ENCODE results near the gene PELI1.

GRCh38 chr2:64086347-64087082 is 57.7 kb downstream of the PELI1 start:
- no peak for TF ChIP-seq CTCF (IDR thresholded peaks at IDR 0.05)
- TF ChIP-seq SP1 (CRISPR knock-in tag; conservative IDR thresholded peaks at IDR 0.05) = no peak
- TF ChIP-seq ATF3 (CRISPR knock-in tag; conservative IDR thresholded peaks at IDR 0.05) = no peak
- no peak for TF ChIP-seq ZNF232 (CRISPR knock-in tag; IDR thresholded peaks at IDR 0.05)
- TF ChIP-seq ATF2 (CRISPR knock-in tag; IDR thresholded peaks at IDR 0.05; ENCODE audit: borderline replicate concordance, low read depth) = no peak
- TF ChIP-seq ARID4B (CRISPR knock-in tag; IDR thresholded peaks at IDR 0.05; ENCODE audit: borderline replicate concordance) = no peak
- TF ChIP-seq JUN (CRISPR knock-in tag; IDR thresholded peaks at IDR 0.05) = no peak
- TF ChIP-seq TEAD4 (CRISPR knock-in tag; IDR thresholded peaks at IDR 0.05) = no peak
- TF ChIP-seq PRRX2 (CRISPR knock-in tag; IDR thresholded peaks at IDR 0.05) = no peak
- no peak for TF ChIP-seq ZNF263 (CRISPR knock-in tag; IDR thresholded peaks at IDR 0.05; ENCODE audit: low read depth)
- no peak for TF ChIP-seq NR2C2 (CRISPR knock-in tag; IDR thresholded peaks at IDR 0.05)
- TF ChIP-seq MAX (CRISPR knock-in tag; IDR thresholded peaks at IDR 0.05) = no peak
- TF ChIP-seq RELA (CRISPR knock-in tag; IDR thresholded peaks at IDR 0.05; ENCODE audit: borderline replicate concordance) = no peak
- TF ChIP-seq PREB (CRISPR knock-in tag; IDR thresholded peaks at IDR 0.05; ENCODE audit: borderline replicate concordance) = no peak

Measured in WTC11 (cell line).